ENCODE data around the gene C2orf92. TPM values are rescaled to one million over a fixed set of nuclear protein-coding genes. Genes with fewer than 3 reads are reported as not detected.

The C2orf92 gene
- total RNA-seq, 1 experiment from 2014 or later: 11.2 TPM

DNA sequence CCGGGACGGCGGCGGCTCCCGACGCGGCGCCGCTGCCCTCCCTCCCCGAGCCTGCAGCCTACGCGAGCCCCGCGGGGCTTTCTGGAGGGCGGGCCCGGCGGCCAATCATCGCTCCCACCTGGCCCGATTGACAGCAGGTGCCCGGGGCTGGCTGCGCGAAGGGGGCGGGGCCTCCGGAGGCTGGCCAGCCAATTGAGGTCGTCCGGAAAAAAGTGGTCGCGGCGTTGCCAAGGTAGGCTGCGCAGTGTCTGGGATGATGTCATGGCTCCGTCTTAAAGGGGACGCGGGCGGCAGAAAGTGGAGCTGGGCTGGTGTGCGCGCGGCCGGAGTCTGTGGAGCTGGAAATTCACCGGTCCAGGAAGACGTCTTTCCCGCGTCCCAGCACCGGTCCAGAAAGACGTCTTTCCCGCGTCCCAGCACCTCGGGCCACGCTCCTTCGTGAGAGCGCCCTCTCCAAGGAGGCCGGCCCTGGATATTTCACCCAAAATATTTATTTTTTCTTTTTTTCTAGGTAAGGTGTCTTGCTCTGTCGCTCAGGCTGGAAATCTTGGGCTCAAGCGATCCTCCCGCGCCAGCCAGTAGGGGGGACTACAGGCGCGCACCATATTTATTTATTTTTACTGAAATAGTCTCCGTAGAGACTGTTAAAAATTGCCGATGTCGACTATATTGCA is 5.4 kb upstream of the C2orf92 start, which contains the start of gene ACTR1B:
Gene ACTR1B (minus strand): TSS at position 83 of the 674 bp plus-strand sequence. CDS start 154 bp downstream, outside the sequence.
- TF ChIP-seq EZH2 (IDR thresholded peaks at IDR 0.05; ENCODE audit: low read depth): no peak
- TF ChIP-seq, protein P1, sequence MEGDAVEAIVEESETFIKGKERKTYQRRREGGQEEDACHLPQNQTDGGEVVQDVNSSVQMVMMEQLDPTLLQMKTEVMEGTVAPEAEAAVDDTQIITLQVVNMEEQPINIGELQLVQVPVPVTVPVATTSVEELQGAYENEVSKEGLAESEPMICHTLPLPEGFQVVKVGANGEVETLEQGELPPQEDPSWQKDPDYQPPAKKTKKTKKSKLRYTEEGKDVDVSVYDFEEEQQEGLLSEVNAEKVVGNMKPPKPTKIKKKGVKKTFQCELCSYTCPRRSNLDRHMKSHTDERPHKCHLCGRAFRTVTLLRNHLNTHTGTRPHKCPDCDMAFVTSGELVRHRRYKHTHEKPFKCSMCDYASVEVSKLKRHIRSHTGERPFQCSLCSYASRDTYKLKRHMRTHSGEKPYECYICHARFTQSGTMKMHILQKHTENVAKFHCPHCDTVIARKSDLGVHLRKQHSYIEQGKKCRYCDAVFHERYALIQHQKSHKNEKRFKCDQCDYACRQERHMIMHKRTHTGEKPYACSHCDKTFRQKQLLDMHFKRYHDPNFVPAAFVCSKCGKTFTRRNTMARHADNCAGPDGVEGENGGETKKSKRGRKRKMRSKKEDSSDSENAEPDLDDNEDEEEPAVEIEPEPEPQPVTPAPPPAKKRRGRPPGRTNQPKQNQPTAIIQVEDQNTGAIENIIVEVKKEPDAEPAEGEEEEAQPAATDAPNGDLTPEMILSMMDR (conservative IDR thresholded peaks at IDR 0.05): peak; percentile 84
- H2AFZ ChIP-seq: peak within 1 kb of the TSS; percentile 85
- POLR2A ChIA-PET (ENCODE audit: unreplicated experiment): interaction anchor here (0.5 to 2.6 kb wide), 11 partner anchors 12 to 880 kb away, joined by 3 to 67 read pairs (median 3); partner anchors contain the start of gene COX5B
- H4K20me1 ChIP-seq (ENCODE audit: insufficient read depth): peaks cover 19% of the 10 kb centered on the region; the same call in 1 of the 2 replicates
- H3K9me3 ChIP-seq (ENCODE audit: insufficient read depth, low read depth): no peaks in the 10 kb centered on the region
- H3K36me3 ChIP-seq (ENCODE audit: low read depth): no peaks in the 10 kb centered on the region
- peaks cover 20% of the 10 kb centered on the region for H3K4me1 ChIP-seq (replicated peaks; ENCODE audit: insufficient read depth)
- H3K27me3 ChIP-seq (ENCODE audit: insufficient read depth, low read depth): no peaks in the 10 kb centered on the region
- H3F3A ChIP-seq (ENCODE audit: insufficient read depth, low read depth): peaks cover 29% of the 10 kb centered on the region
- H3K27ac ChIP-seq: peak within 1 kb of the TSS; percentile 88
- intact Hi-C loops (cut with micrococcal nuclease; ENCODE audit: unreplicated experiment): loop anchor here (1.0 kb wide), 4 partner anchors 19 to 73 kb away; no protein-coding TSS in a partner anchor
- peak within 1 kb of the TSS; percentile 75 for H3K4me3 ChIP-seq
- CTCF ChIA-PET: interaction anchor here (0.6 to 3.2 kb wide), 5 partner anchors 18 to 74 kb away, joined by 3 to 13 read pairs (median 5); partner anchors contain the start of gene COX5B
- H3K9me2 ChIP-seq (ENCODE audit: insufficient read depth): no peaks in the 10 kb centered on the region
- peak within 1 kb of the TSS; percentile 78 for H3K4me2 ChIP-seq
- BruUV-seq (replicated peaks): no TSS peak
- peaks cover 29% of the 10 kb centered on the region for H3K79me2 ChIP-seq (ENCODE audit: low read depth)
- DNase-seq: peak; percentile 97 to 99

- H3K79me2 ChIP-seq (ENCODE audit: low read depth): peaks cover 29% of the 10 kb centered on the region
- H3K27ac ChIP-seq: peak overlapping the region; percentile 88
- CTCF ChIA-PET: interaction anchor here (0.6 to 3.2 kb wide), 4 partner anchors 18 to 35 kb away, joined by 3 to 13 read pairs (median 6); partner anchors contain the start of gene COX5B
- POLR2A ChIA-PET (ENCODE audit: unreplicated experiment): interaction anchor here (0.5 to 2.6 kb wide), 7 partner anchors 12 to 880 kb away, joined by 3 to 67 read pairs (median 5); partner anchors contain the start of gene COX5B
- no peaks in the 10 kb centered on the region for H3K9me3 ChIP-seq (ENCODE audit: insufficient read depth, low read depth)
- TF ChIP-seq EZH2 (IDR thresholded peaks at IDR 0.05; ENCODE audit: low read depth): no peak
- TF ChIP-seq, protein P1 (conservative IDR thresholded peaks at IDR 0.05): peak; percentile 33; the same call in 1 of the 2 replicates
- intact Hi-C loops (cut with micrococcal nuclease; ENCODE audit: unreplicated experiment): loop anchor here (1.0 kb wide), 3 partner anchors 19 to 73 kb away; no protein-coding TSS in a partner anchor
- H3K27me3 ChIP-seq (ENCODE audit: insufficient read depth, low read depth): no peaks in the 10 kb centered on the region
- H3K36me3 ChIP-seq (ENCODE audit: low read depth): no peaks in the 10 kb centered on the region
- no peaks in the 10 kb centered on the region for H3K9me2 ChIP-seq (ENCODE audit: insufficient read depth)
- H4K20me1 ChIP-seq (ENCODE audit: insufficient read depth): peaks cover 19% of the 10 kb centered on the region; the same call in 1 of the 2 replicates
- DNase-seq: no peak
- peak overlapping the region; percentile 61 for H3K4me3 ChIP-seq
- peak overlapping the region; percentile 78 for H3K4me2 ChIP-seq
- H3K4me1 ChIP-seq (replicated peaks; ENCODE audit: insufficient read depth): peaks cover 20% of the 10 kb centered on the region
- H2AFZ ChIP-seq: peak overlapping the region; percentile 85
- BruUV-seq (replicated peaks): TSS peak; percentile 71
- peaks cover 29% of the 10 kb centered on the region for H3F3A ChIP-seq (ENCODE audit: insufficient read depth, low read depth)
Measured at GRCh38 chr2:97664636-97664970, 4.9 kb upstream of the C2orf92 start.

- Histone ChIP-seq H3K4me3 (no peak overlapping the region), H3K36me3 (ENCODE audit: low read depth) (no peaks in the 10 kb centered on the region), H3K27ac (no peak overlapping the region), H3K79me2 (ENCODE audit: low read depth) (no peaks in the 10 kb centered on the region), H3K27me3 (ENCODE audit: insufficient read depth, low read depth) (no peaks in the 10 kb centered on the region), H3K4me1 (replicated peaks; ENCODE audit: insufficient read depth) (no peaks in the 10 kb centered on the region), H3K9me2 (ENCODE audit: insufficient read depth) (no peaks in the 10 kb centered on the region), H4K20me1 (ENCODE audit: insufficient read depth) (no peaks in the 10 kb centered on the region), H3K4me2 (no peak overlapping the region), H2AFZ (no peak overlapping the region), H3F3A (ENCODE audit: insufficient read depth, low read depth) (no peaks in the 10 kb centered on the region), H3K9me3 (ENCODE audit: insufficient read depth, low read depth) (no peaks in the 10 kb centered on the region)
- BruUV-seq (replicated peaks): no TSS peak
- intact Hi-C loops (cut with micrococcal nuclease; ENCODE audit: unreplicated experiment): no loop called here
- CTCF ChIA-PET: no interaction called here
- no peak for TF ChIP-seq EZH2 (IDR thresholded peaks at IDR 0.05; ENCODE audit: low read depth)
- TF ChIP-seq, protein P1 (conservative IDR thresholded peaks at IDR 0.05): no peak
- DNase-seq: no peak
- POLR2A ChIA-PET (ENCODE audit: unreplicated experiment): interaction anchor here (0.7 kb wide), 1 partner anchor 25 kb away, joined by 3 read pairs; the partner anchor contains the start of gene COX5B
Measured at GRCh38 chr2:97670471-97670870, 958 bp downstream of the C2orf92 start.
